H1 (cell line): Measurements from ENCODE around the gene PLD5.

Source experiments
- CHD7 ChIP-seq: fragments of 300-600 bp; sonication (generic); IDR thresholded peaks from 2 replicates; pipeline ENCODE4 v1.7.1; 2012; ENCODE audit warnings: low read length, moderate library complexity, mild to moderate bottlenecking, inconsistent platforms; ENCODE audit not compliant: insufficient replicate concordance
- CREB1 ChIP-seq: IDR thresholded peaks from 2 replicates; pipeline ENCODE4 v1.6.1; 2012; ENCODE audit warnings: inconsistent platforms
- EGR1 ChIP-seq: IDR thresholded peaks from 2 replicates; pipeline ENCODE4 v1.6.1; 2011; ENCODE audit warnings: low read depth, low read length, borderline replicate concordance
- JUN ChIP-seq: IDR thresholded peaks from 2 replicates; pipeline ENCODE4 v1.6.1; 2011; ENCODE audit warnings: low read depth, mild to moderate bottlenecking, improper control_type of control experiment, low read length
- PHF8 ChIP-seq: fragments of 200-600 bp; sonication (generic); conservative IDR thresholded peaks from 2 replicates; pipeline ENCODE4 v1.7.1; 2012; ENCODE audit warnings: low read depth, mild to moderate bottlenecking, inconsistent platforms, low read length, moderate library complexity
- POLR2AphosphoS5 ChIP-seq: IDR thresholded peaks from 2 replicates; pipeline ENCODE4 v1.6.1; 2011; ENCODE audit warnings: low read depth, low read length
- TF ChIP-seq, protein P1 (sequence below), 3 experiments: IDR thresholded peaks; 1 replicate in 2 of 3; 2 replicates in 1 of 3; pipeline versions ENCODE4 v1.5.1 to v1.6.1; 2011; ENCODE audit warnings: low read length in 3 of 3, mild to moderate bottlenecking in 3 of 3, inconsistent platforms in 2 of 3, low read depth in 1 of 3, moderate library complexity in 1 of 3; ENCODE audit not compliant: insufficient read depth in 1 of 3; ENCODE audit errors: control extremely low read depth in 1 of 3

DNA sequence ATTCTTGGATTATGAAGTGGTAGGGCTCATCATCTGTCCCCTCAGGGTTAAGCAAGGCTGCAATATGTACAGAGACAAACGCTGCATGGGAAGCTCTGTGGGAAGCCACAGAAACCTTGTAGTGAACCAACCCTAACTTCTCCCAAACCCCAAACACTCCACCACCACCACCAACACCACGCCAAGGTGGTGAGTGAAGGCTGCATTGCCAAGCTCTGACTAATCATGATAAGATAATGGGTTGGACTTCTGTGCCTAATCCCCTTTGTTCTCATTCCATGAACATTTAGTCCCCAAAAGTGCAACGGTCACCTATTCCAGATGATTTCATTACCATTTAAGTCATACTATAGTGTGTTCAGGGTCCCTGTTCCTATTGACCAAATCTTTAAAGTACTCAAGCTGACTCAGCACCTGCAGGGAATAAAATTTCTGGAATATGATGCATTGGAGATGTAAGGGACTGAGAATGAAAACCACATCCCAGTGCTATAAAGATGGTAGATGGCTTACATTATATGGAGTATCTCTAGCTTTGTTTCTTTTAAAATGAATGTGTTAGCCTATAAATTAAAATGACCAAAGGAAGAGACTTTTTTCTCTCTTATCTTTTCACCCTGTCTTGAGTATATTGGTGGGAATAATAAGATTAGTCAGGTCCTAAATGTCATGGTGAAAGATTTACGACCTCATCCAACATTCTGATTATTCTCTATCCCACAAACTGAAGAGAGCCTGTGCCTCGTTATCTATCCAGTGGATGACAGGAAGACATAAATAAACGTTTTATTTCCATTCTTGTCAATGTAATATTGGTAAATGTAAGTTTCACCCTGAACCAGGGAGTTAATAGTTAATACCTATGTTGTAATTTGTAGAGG, 22.6 kb upstream of the PLD5 start:
- no peak for TF ChIP-seq EGR1
- TF ChIP-seq, protein P1, sequence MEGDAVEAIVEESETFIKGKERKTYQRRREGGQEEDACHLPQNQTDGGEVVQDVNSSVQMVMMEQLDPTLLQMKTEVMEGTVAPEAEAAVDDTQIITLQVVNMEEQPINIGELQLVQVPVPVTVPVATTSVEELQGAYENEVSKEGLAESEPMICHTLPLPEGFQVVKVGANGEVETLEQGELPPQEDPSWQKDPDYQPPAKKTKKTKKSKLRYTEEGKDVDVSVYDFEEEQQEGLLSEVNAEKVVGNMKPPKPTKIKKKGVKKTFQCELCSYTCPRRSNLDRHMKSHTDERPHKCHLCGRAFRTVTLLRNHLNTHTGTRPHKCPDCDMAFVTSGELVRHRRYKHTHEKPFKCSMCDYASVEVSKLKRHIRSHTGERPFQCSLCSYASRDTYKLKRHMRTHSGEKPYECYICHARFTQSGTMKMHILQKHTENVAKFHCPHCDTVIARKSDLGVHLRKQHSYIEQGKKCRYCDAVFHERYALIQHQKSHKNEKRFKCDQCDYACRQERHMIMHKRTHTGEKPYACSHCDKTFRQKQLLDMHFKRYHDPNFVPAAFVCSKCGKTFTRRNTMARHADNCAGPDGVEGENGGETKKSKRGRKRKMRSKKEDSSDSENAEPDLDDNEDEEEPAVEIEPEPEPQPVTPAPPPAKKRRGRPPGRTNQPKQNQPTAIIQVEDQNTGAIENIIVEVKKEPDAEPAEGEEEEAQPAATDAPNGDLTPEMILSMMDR (IDR thresholded peaks at IDR 0.05; ENCODE audit: control extremely low read depth in 1 of 3, insufficient read depth in 1 of 3, low read depth in 1 of 3, low read length in 3 of 3): no peak
- TF ChIP-seq PHF8: no peak
- TF ChIP-seq POLR2AphosphoS5: no peak
- no peak for TF ChIP-seq JUN
- TF ChIP-seq CHD7: no peak
- no peak for TF ChIP-seq CREB1
